SU-DHL-6 (cell line): Measurements from ENCODE around the gene KLK5.

Source experiments
- H2AFZ ChIP-seq: fragments of 200-600 bp; sonication (generic); 2 replicates; pipeline ENCODE4 v1.6.1; 2014; ENCODE audit warnings: low read depth, mild to moderate bottlenecking, moderate library complexity, mixed read lengths, antibody characterized with exemption, low read length; ENCODE audit not compliant: severe bottlenecking
- H3F3A ChIP-seq: fragments of 200-600 bp; shearing (Covaris generic); 2 replicates; pipeline ENCODE4 v1.6.0; 2016; ENCODE audit warnings: antibody characterized with exemption, mild to moderate bottlenecking; ENCODE audit not compliant: insufficient read depth
- H3K27ac ChIP-seq: fragments of 200-600 bp; sonication (generic); 2 replicates; pipeline ENCODE4 v1.5.1; 2016; ENCODE audit warnings: low read depth, mild to moderate bottlenecking, low read length, moderate library complexity, mixed read lengths
- H3K27me3 ChIP-seq: fragments of 200-600 bp; sonication (generic), shearing (Covaris generic); 2 replicates; pipeline ENCODE4 v1.6.0; 2014; ENCODE audit warnings: mild to moderate bottlenecking, low read length
- H3K36me3 ChIP-seq: fragments of 200-600 bp; sonication (generic); 2 replicates; pipeline ENCODE4 v1.6.1; 2014; ENCODE audit warnings: mild to moderate bottlenecking, low read length, mixed read lengths
- H3K4me2 ChIP-seq: fragments of 300-600, 200-600 bp; shearing (Covaris generic), sonication (generic); 2 replicates; pipeline ENCODE4 v1.6.0; 2014; ENCODE audit warnings: low read length, low read depth, mild to moderate bottlenecking; ENCODE audit not compliant: poor library complexity, severe bottlenecking
- H3K4me3 ChIP-seq: fragments of 200-600 bp; sonication (generic); 2 replicates; pipeline ENCODE4 v1.5.1; 2014; ENCODE audit warnings: antibody characterized with exemption, low read length, mild to moderate bottlenecking, mixed read lengths; ENCODE audit not compliant: insufficient read depth, poor library complexity, severe bottlenecking
- H3K79me2 ChIP-seq: fragments of 200-600 bp; sonication (generic); 2 replicates; pipeline ENCODE4 v1.6.1; 2014; ENCODE audit warnings: mild to moderate bottlenecking, low read length, moderate library complexity; ENCODE audit not compliant: insufficient read depth
- H3K9ac ChIP-seq: fragments of 200-600 bp; sonication (generic); 2 replicates; pipeline ENCODE4 v1.7.0; 2014; ENCODE audit warnings: mild to moderate bottlenecking, low read length
- H3K9me2 ChIP-seq: fragments of 200-600 bp; sonication (generic); replicated peaks from 2 replicates; pipeline ENCODE4 v1.6.1; 2014; ENCODE audit warnings: low read length; ENCODE audit not compliant: insufficient read depth
- H3K9me3 ChIP-seq: fragments of 200-600 bp; sonication (generic); 2 replicates; pipeline ENCODE4 v1.6.1; 2014; ENCODE audit warnings: low read length, mixed read lengths; ENCODE audit not compliant: insufficient read depth
- H4K20me1 ChIP-seq: fragments of 200-600 bp; sonication (generic); 2 replicates; pipeline ENCODE4 v1.6.1; 2014; ENCODE audit warnings: low read depth, mild to moderate bottlenecking, antibody characterized with exemption, low read length, moderate library complexity, mixed read lengths
- EZH2phosphoT487 ChIP-seq: fragments of 200-600 bp; sonication (generic), shearing (Covaris generic); conservative IDR thresholded peaks from 2 replicates; pipeline ENCODE4 v1.6.1; 2018; ENCODE audit warnings: mild to moderate bottlenecking, antibody characterized with exemption, low read length, moderate library complexity, mixed read lengths
- TF ChIP-seq, protein P1 (sequence below): fragments of 200-600 bp; sonication (generic); IDR thresholded peaks from one replicate; pipeline ENCODE4 v1.5.1; 2017; ENCODE audit warnings: antibody characterized with exemption, mild to moderate bottlenecking, low read length, moderate library complexity; ENCODE audit not compliant: insufficient read depth, poor library complexity, severe bottlenecking

The KLK5 gene

DNA sequence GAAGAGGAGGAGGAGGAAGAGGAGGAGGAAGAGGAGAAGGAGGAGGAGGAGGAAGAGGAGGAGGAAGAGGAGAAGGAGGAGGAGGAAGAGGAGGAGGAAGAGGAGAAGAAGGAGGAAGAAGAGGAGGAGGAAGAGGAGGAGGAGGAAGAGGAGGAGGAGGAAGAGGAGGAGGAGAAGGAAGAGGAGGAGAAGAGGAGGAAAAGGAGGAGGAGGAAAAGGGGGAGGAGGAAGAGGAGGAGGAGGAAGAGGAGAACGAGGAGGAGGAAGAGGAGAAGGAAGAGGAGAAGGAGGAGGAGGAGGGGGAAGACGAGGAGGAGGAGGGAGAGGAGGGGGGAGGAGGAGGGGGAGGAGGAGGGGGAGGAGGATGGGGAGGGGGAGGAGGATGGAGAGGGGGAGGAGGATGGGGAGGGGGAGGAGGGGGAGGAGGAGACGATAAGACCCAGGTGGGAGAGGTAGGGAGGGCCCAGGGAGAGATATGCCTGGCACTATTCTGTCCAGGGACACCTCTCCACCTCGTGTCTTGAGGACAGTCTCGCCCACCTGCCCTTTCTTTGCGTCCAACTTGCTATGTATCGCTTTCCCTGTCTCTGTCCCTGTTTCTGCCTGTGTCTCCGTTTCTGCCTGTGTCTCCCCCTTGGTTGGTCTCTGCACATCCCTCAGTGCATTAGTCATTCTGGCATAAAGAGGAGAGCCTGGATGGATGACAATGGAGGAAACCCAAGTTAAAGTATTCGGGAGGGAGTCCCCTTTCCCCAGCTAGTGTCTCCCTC, 7.1 kb upstream of the KLK5 start:
- TF ChIP-seq EZH2phosphoT487, result no peak
- TF ChIP-seq, protein P1, sequence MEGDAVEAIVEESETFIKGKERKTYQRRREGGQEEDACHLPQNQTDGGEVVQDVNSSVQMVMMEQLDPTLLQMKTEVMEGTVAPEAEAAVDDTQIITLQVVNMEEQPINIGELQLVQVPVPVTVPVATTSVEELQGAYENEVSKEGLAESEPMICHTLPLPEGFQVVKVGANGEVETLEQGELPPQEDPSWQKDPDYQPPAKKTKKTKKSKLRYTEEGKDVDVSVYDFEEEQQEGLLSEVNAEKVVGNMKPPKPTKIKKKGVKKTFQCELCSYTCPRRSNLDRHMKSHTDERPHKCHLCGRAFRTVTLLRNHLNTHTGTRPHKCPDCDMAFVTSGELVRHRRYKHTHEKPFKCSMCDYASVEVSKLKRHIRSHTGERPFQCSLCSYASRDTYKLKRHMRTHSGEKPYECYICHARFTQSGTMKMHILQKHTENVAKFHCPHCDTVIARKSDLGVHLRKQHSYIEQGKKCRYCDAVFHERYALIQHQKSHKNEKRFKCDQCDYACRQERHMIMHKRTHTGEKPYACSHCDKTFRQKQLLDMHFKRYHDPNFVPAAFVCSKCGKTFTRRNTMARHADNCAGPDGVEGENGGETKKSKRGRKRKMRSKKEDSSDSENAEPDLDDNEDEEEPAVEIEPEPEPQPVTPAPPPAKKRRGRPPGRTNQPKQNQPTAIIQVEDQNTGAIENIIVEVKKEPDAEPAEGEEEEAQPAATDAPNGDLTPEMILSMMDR, result no peak
- Histone ChIP-seq H3K27ac (no peak overlapping the region), H3F3A (no peaks in the 10 kb centered on the region), H4K20me1 (no peaks in the 10 kb centered on the region), H3K27me3 (no peaks in the 10 kb centered on the region), H3K9me2 (no peaks in the 10 kb centered on the region), H3K9me3 (no peaks in the 10 kb centered on the region), H3K4me3 (no peak overlapping the region), H3K9ac (no peak overlapping the region), H3K4me2 (no peak overlapping the region), H2AFZ (no peak overlapping the region), H3K36me3 (no peaks in the 10 kb centered on the region), H3K79me2 (no peaks in the 10 kb centered on the region)

DNA sequence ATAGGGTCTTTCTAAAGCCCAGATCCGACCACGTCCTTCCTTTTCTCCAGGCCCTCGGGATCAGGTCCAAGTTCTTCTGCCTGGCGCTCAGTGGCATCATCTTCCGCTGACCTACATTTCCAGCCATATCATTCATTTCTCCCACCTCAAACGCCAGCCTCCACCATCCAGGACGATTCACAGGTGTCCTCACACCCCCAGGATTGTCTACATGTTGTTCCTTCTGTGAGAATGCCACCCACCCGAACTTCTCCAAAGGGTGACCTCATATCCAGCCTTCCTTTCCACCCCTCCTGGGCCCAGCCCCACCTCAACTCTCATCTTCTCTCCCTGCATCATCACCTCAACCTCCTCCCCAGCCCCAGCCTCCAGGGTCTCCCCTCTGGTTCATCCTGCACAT, 4.7 kb upstream of the KLK5 start:
- H3K36me3 ChIP-seq, result no peaks in the 10 kb centered on the region
- no peaks in the 10 kb centered on the region for H3K79me2 ChIP-seq
- no peaks in the 10 kb centered on the region for H3K9me3 ChIP-seq
- H3K4me3 ChIP-seq, result no peak overlapping the region
- H3K27ac ChIP-seq, result no peak overlapping the region
- H4K20me1 ChIP-seq, result no peaks in the 10 kb centered on the region
- no peak overlapping the region for H3K4me2 ChIP-seq
- no peak overlapping the region for H3K9ac ChIP-seq
- TF ChIP-seq EZH2phosphoT487, result no peak
- TF ChIP-seq, protein P1, result no peak
- no peaks in the 10 kb centered on the region for H3K27me3 ChIP-seq
- H3F3A ChIP-seq, result no peaks in the 10 kb centered on the region
- no peak overlapping the region for H2AFZ ChIP-seq
- H3K9me2 ChIP-seq, result no peaks in the 10 kb centered on the region

DNA sequence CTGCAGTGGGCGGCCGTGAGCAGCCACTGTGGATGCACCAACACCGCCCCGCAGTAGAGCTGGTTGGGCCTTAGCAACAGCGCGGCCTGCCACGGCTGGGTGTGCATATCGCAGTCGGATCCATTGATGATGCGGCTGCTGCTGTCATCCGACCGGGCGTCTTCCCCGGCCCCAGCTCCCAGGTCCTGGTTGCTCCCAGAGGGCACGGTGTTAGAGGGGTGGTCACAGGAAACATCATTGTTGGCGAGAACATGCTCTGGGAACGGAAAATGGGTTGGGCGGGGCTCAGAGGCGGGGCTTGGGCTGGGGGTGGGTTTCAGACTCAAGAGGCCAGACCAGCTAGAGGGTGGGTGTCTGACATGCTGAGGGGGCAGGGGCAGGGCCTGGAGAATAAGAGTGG, 3.0 kb downstream of the KLK5 start:
- TF ChIP-seq, protein P1, result no peak
- no peak for TF ChIP-seq EZH2phosphoT487
- Histone ChIP-seq H3K9ac (no peak overlapping the region), H4K20me1 (no peaks in the 10 kb centered on the region), H3K27me3 (no peaks in the 10 kb centered on the region), H3K9me3 (no peaks in the 10 kb centered on the region), H3K79me2 (no peaks in the 10 kb centered on the region), H3K36me3 (no peaks in the 10 kb centered on the region), H3K4me3 (no peak overlapping the region), H3K27ac (no peak overlapping the region), H3K4me2 (no peak overlapping the region), H2AFZ (no peak overlapping the region), H3K9me2 (no peaks in the 10 kb centered on the region), H3F3A (no peaks in the 10 kb centered on the region)
